HG03045 (cell line): ENCODE data around the gene APC.
"Not testable (repeated sequence)": the region's sequence is repeated elsewhere in the genome, so short reads cannot be mapped to it uniquely, and the experiment has no call there.

Experiments
- ATAC-seq: cut with Tn5 transposase; IDR thresholded peaks from one replicate; pipeline ENCODE4 v1.9.1; 2021; ENCODE audit warnings: mild to moderate bottlenecking, moderate library complexity; ENCODE audit not compliant: unreplicated experiment

Gene APC

DNA sequence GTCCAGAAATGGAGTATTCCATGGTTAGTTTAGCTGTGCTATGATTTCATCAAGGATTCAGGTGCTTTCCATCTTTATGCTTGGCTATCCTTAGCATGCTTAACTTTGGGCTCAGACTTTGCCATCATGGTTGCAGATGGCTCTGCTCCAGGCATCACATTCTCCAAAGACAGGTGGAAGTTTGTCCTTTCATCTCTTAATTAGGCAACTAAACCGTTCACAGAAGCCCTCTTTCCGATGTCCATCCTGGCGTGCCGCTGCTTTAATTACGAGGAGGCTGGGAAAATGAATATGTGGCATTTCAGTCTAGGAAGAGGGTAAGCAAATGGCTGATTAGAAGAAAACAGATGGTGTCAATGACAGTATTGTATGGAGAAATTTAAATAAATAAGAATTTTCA, 24.5 kb upstream of the APC start:
- no peak for ATAC-seq

DNA sequence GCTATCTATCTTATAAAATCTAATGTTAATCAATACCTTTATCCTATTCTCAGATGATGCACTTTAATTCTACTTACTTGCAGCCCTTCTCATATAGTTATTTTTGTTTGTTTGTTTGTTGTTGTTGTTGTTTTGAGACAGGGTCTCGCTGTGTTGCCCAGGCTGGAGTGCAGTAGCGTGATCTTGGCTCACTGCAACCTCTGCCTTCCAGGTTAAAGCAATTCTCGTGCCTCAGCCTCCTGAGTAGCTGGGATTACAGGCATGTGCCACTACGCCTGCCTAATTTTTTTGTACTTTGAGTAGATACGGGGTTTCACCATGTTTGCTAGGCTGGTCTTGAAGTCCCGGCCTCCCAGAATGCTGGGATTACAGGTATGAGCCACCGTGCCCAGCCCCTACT, 20.8 kb upstream of the APC start:
- ATAC-seq: not testable (repeated sequence)

DNA sequence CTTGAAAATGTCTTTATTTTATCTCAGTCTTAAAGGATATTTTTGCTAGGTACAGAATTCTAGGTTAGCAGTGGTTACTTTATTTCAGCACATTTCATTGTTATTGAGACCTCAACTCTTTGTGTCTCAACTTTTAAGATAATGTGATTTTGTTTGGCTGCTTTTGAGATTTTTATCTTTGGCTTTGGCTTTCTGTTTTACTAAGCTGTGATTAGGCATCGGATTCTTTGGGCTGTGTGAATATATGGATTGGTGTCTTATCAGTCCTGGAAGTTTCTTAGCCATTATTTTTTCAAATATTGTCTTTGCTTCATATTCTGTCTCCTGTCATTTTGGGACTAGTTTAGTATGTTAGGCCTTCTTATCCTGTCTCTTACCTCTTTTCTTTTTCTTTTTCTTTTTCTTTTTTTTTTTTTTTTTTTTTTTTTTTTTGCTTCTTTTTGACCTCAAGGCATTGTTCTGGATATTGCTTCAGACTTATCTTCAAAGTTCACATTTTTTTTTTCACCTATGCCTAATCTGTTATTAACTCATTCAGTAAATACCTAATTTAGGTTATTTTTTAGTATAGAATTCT, 20.1 kb upstream of the APC start:
- no peak for ATAC-seq

- no peak for ATAC-seq
Observed at GRCh38 chr5:112718344-112718743, 19.3 kb upstream of the APC start.

- no peak for ATAC-seq
Observed at GRCh38 chr5:112720576-112720975, 17.1 kb upstream of the APC start.

GRCh38 chr5:112724901-112725300, 12.8 kb upstream of the APC start:
- ATAC-seq: no peak

DNA sequence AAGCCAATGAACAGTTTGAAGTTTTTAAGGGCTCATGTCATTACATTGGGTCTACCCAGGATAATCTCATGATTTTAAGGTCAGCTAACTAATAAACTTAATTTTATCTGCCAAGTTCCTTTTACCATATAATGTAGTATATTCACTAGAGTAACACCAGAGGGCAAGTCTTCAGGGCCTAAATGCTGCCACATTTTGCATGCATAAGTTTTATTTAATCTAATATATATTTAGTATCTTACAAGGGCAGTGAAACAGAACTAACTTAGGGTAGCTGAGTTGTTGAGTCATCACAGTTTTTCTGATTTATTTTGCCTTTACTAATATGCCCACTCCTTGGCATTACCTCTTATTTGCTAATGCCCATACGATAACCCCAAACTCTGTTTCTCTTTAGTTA, 8.1 kb upstream of the APC start:
- ATAC-seq: no peak

DNA sequence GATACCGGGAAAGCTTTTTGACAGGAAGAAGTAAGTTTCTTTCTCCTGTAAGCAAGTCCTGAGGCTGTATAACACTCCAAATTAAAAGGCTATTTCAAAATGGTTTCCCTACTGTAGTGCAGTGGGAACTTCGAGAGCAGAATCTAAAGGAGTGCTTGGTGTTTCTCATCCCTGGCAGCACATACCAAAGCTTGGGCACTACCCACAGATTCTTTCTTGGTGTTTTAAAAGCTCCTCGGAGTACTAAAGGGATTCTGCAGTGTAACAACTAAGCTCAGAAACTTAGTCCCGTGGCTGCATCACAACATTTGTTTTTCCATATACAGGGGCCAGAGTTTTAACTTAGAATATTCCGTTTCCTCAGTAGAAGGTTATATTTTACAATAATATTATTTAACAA, 5.6 kb upstream of the APC start:
- ATAC-seq: no peak

GRCh38 chr5:112733586-112733985, 4.1 kb upstream of the APC start:
- no peak for ATAC-seq

GRCh38 chr5:112734597-112734996, 3.1 kb upstream of the APC start:
- ATAC-seq: no peak

- ATAC-seq: no peak
Observed at GRCh38 chr5:112735702-112736101, 2.0 kb upstream of the APC start.

DNA sequence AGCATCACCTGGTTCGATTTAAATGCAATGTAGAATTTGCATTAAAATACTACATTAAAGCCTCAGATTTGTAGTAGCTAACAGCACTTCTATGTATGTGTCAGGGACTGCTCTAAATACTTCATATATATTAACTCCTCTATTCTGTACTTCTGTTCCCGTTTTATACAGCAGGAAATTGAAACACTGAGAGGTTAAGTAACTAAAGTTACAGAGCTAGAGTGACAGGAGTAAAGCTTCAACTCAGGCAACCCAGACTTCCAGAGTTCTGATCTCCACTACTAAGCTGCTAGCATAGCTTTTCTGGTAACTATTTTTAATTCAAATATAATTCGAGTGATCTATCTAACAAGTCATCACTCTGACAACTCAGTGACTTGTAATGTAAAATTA, 619 bp upstream of the APC start:
- no peak for ATAC-seq

DNA sequence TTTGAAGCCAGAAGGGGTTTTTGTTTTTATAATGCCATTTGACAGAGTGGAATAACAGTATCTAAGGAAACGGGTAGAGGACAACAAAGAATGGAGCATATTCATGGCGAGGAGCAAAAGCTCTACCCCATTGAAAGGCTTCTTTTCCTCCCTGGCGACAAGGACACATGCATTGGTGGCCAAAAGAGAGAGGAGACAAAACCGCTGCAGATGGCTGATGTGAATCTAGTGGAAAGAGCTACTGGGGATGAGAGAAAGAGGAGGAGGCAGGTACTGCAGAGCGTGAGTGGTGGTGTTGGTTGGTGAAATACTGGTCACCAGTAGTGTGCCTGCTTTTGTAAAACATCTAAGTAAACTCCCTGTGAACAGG, 491 bp downstream of the APC start:
- ATAC-seq: peak; percentile 22

GRCh38 chr5:112742424-112742823, 4.7 kb downstream of the APC start:
- no peak for ATAC-seq

DNA sequence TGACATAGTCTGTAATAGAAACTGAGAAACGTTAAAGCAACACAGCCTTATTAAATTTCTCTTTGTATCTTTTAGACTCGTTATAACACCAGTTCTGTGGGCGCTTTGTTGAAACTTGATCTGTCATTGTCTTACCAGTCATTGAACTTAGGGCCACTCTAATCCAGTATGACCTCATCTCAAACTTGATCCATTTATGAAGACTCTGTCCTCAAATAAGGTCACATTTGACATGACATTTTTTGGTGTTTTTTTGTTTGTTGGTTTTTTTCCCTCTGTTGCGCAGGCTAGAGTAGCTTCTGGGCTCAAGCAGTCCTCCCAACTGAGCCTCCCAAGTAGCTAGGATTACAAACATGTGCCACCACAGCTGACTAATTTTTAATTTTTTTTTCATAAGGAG, 5.9 kb downstream of the APC start:
- no peak for ATAC-seq

DNA sequence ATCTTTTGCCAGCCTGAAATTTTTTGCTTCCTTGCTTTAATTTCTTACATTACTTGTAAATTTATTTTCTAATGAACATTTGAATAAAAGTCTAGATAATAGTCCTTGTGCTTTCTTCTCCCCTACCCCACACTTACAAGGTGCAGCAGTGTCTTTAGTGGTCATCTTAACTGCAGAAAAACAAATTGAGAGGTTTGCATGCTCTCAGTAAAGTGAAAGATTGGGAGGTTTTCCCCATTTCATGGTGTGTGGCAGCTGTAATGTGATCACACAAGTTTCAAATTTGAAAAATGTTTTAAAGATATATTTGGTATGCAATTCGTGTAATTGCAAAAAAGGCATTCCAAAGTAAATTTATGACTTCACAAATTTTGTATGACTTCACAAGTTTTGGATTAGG, 14.7 kb downstream of the APC start:
- no peak for ATAC-seq

DNA sequence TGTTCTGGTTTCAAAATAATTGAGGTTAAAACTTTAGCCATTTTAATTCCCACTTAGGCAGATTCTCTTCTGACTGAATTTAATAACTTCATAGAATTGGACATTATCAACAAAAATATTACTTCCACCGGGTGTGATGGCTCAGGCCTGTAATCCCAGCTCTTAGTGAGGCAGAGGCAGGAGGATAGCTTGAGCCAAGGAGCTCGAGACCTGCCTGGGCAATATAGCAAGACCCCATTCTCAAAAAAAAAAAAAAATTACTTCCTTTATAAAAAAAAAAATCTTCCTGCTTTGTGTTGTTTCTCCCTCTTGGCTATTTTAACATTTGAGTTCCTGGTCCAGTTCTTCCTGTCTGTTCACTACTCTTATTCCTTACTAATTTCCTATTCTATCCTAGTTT, 18.0 kb downstream of the APC start:
- ATAC-seq: no peak

- ATAC-seq: peak; percentile 88
Observed at GRCh38 chr5:112757468-112758208, 20.0 kb downstream of the APC start.

GRCh38 chr5:112758676-112759075, 21.0 kb downstream of the APC start:
- no peak for ATAC-seq

DNA sequence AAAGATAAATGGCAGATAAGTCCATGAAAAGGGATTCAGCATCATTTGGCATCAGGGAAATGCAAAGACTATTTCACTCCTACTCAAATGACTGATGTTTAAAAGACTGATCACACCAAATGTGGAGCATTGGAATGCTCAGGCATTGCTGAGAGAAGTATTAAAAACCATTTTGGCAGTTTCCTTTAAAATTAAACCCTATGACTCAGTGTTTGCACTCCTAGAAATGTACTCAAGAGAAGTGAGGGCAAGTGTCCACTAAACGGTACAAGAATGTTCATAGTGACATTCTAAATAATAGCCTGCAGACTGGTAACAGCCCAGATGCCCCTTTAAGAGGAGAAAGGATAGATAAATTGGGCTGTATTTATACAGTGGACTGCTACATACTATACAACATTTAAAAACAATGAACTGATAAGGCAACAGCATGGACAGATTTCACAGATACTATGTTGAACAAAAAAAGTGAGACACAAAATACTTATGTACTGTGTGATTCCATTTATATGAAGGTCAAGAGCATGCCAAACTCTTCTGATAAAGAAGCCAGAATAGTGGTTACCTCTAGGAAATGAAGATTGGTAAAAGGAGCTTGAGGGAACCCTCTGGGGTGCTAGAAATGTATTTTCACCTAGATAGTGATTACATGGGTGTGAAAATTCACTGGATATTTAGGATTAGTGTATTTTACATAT, 24.6 kb downstream of the APC start:
- ATAC-seq: no peak

- no peak for ATAC-seq
Observed at GRCh38 chr5:112763165-112763564, 25.5 kb downstream of the APC start.

GRCh38 chr5:112772124-112772523, 34.4 kb downstream of the APC start:
- ATAC-seq: no peak
